Epithelial cell of esophagus (primary cell): ENCODE results near the gene MRPL49.

Source experiments
- DNase-seq: peaks from one replicate; pipeline ENCODE4 v3.0.0; 2010; ENCODE audit warnings: low read depth
- H3K4me3 ChIP-seq: 2 replicates; pipeline ENCODE4 v1.5.1; 2011; ENCODE audit warnings: mild to moderate bottlenecking, low read length, control low read depth
- CTCF ChIP-seq: IDR thresholded peaks from 2 replicates; pipeline ENCODE4 v1.5.1; 2011; ENCODE audit warnings: low read depth, mild to moderate bottlenecking, low read length, control low read depth, inconsistent platforms; ENCODE audit not compliant: insufficient read depth; ENCODE audit errors: missing control alignments

The MRPL49 gene

GRCh38 chr11:65103476-65103875 lies 18.6 kb upstream of the MRPL49 start:
- no peak for TF ChIP-seq CTCF
- no peak overlapping the region for H3K4me3 ChIP-seq
- no peak for DNase-seq

- no peak overlapping the region for H3K4me3 ChIP-seq
- DNase-seq: no peak
- TF ChIP-seq CTCF: no peak
These were observed 17.5 kb upstream of the MRPL49 start for GRCh38 chr11:65104628-65105027.

GRCh38 chr11:65107078-65107477 lies 15.0 kb upstream of the MRPL49 start:
- DNase-seq: no peak
- no peak overlapping the region for H3K4me3 ChIP-seq
- no peak for TF ChIP-seq CTCF

- H3K4me3 ChIP-seq: no peak overlapping the region
- no peak for DNase-seq
- no peak for TF ChIP-seq CTCF
These were observed 14.2 kb upstream of the MRPL49 start for GRCh38 chr11:65107751-65108468.

- TF ChIP-seq CTCF: no peak
- no peak overlapping the region for H3K4me3 ChIP-seq
- peak; percentile 26 for DNase-seq
These were observed 13.5 kb upstream of the MRPL49 start for GRCh38 chr11:65108469-65109123.

- no peak for TF ChIP-seq CTCF
- no peak overlapping the region for H3K4me3 ChIP-seq
- DNase-seq: no peak
These were observed 12.6 kb upstream of the MRPL49 start for GRCh38 chr11:65109231-65110198.
